Measurements from ENCODE around the gene MAML3.
A peak's percentile ranks its signal among the peaks of the same experiment; 100 is the strongest.

The MAML3 gene

GRCh38 chr4:139846766-139847165 lies 307.2 kb downstream of the MAML3 start:
- no peaks in the 10 kb centered on the region for H3K9me3 ChIP-seq (ENCODE audit: control insufficient read depth, insufficient read depth, low read length)
- peaks cover 19% of the 10 kb centered on the region for H3K4me1 ChIP-seq (ENCODE audit: control insufficient read depth, low read length)
- H3K4me2 ChIP-seq (ENCODE audit: low read length), result no peak overlapping the region
- H3K9me2 ChIP-seq (replicated peaks; ENCODE audit: control insufficient read depth, low read length), result no peaks in the 10 kb centered on the region
- H4K20me1 ChIP-seq (ENCODE audit: control insufficient read depth, insufficient read depth, low read depth, low read length), result no peaks in the 10 kb centered on the region
- no peak overlapping the region for H3K27ac ChIP-seq (ENCODE audit: low read depth, low read length)
- no peaks in the 10 kb centered on the region for H3K79me2 ChIP-seq (ENCODE audit: control insufficient read depth, low read length)
- H3K27me3 ChIP-seq (ENCODE audit: control insufficient read depth, low read length), result no peaks in the 10 kb centered on the region
- H3K4me3 ChIP-seq (ENCODE audit: low read length), result no peak overlapping the region
- no peak for TF ChIP-seq CTCF (IDR thresholded peaks at IDR 0.05; ENCODE audit: low read depth, low read length, poor library complexity, severe bottlenecking)
- TF ChIP-seq EZH2phosphoT487 (IDR thresholded peaks at IDR 0.05; ENCODE audit: borderline replicate concordance, low read length), result no peak
- H3K36me3 ChIP-seq (ENCODE audit: control insufficient read depth, low read length), result no peaks in the 10 kb centered on the region
- H3F3A ChIP-seq (ENCODE audit: control insufficient read depth, insufficient read depth), result no peaks in the 10 kb centered on the region

GRCh38 chr4:139845453-139846093 lies 308.4 kb downstream of the MAML3 start:
- H3F3A ChIP-seq (ENCODE audit: control insufficient read depth, insufficient read depth), result no peaks in the 10 kb centered on the region
- TF ChIP-seq EZH2phosphoT487 (IDR thresholded peaks at IDR 0.05; ENCODE audit: borderline replicate concordance, low read length) (no peak), CTCF (IDR thresholded peaks at IDR 0.05; ENCODE audit: low read depth, low read length, poor library complexity, severe bottlenecking) (no peak)
- no peaks in the 10 kb centered on the region for H3K79me2 ChIP-seq (ENCODE audit: control insufficient read depth, low read length)
- H3K27ac ChIP-seq (ENCODE audit: low read depth, low read length), result no peak overlapping the region
- H4K20me1 ChIP-seq (ENCODE audit: control insufficient read depth, insufficient read depth, low read depth, low read length), result no peaks in the 10 kb centered on the region
- no peaks in the 10 kb centered on the region for H3K9me3 ChIP-seq (ENCODE audit: control insufficient read depth, insufficient read depth, low read length)
- no peaks in the 10 kb centered on the region for H3K36me3 ChIP-seq (ENCODE audit: control insufficient read depth, low read length)
- H3K4me2 ChIP-seq (ENCODE audit: low read length), result peak overlapping the region; percentile 25
- peaks cover 25% of the 10 kb centered on the region for H3K4me1 ChIP-seq (ENCODE audit: control insufficient read depth, low read length)
- H3K4me3 ChIP-seq (ENCODE audit: low read length), result no peak overlapping the region
- no peaks in the 10 kb centered on the region for H3K27me3 ChIP-seq (ENCODE audit: control insufficient read depth, low read length)
- H3K9me2 ChIP-seq (replicated peaks; ENCODE audit: control insufficient read depth, low read length), result no peaks in the 10 kb centered on the region

- no peaks in the 10 kb centered on the region for H3K9me3 ChIP-seq (ENCODE audit: control insufficient read depth, insufficient read depth, low read length)
- no peaks in the 10 kb centered on the region for H4K20me1 ChIP-seq (ENCODE audit: control insufficient read depth, insufficient read depth, low read depth, low read length)
- no peaks in the 10 kb centered on the region for H3K79me2 ChIP-seq (ENCODE audit: control insufficient read depth, low read length)
- H3K4me3 ChIP-seq (ENCODE audit: low read length), result no peak overlapping the region
- H3K4me1 ChIP-seq (ENCODE audit: control insufficient read depth, low read length), result peaks cover 24% of the 10 kb centered on the region
- H3K4me2 ChIP-seq (ENCODE audit: low read length), result no peak overlapping the region
- no peak for TF ChIP-seq EZH2phosphoT487 (IDR thresholded peaks at IDR 0.05; ENCODE audit: borderline replicate concordance, low read length)
- TF ChIP-seq CTCF (IDR thresholded peaks at IDR 0.05; ENCODE audit: low read depth, low read length, poor library complexity, severe bottlenecking), result no peak
- no peaks in the 10 kb centered on the region for H3K36me3 ChIP-seq (ENCODE audit: control insufficient read depth, low read length)
- no peaks in the 10 kb centered on the region for H3F3A ChIP-seq (ENCODE audit: control insufficient read depth, insufficient read depth)
- no peaks in the 10 kb centered on the region for H3K9me2 ChIP-seq (replicated peaks; ENCODE audit: control insufficient read depth, low read length)
- no peaks in the 10 kb centered on the region for H3K27me3 ChIP-seq (ENCODE audit: control insufficient read depth, low read length)
- no peak overlapping the region for H3K27ac ChIP-seq (ENCODE audit: low read depth, low read length)
These were observed 309.4 kb downstream of the MAML3 start for GRCh38 chr4:139844459-139845036.

Measured in DOHH2 (cell line).